GM23338 (cell line): ENCODE results near the gene GRIN3B. TPM values are rescaled to one million over a fixed set of nuclear protein-coding genes. Genes with fewer than 3 reads are reported as not detected.

Experiments used
- ATAC-seq: fragments of 200-7000 bp; cut with Tn5 transposase; 3 replicates; pipeline ENCODE4 v1.9.1; 2020
- DNase-seq: peaks from one replicate; pipeline ENCODE4 v3.0.0-alpha.2; 2015; ENCODE audit warnings: low spot score
- H2AFZ ChIP-seq: fragments of 200-600 bp; sonication (generic); 2 replicates; pipeline ENCODE4 v1.8.0; 2016; ENCODE audit warnings: antibody characterized with exemption, mild to moderate bottlenecking, moderate library complexity
- H3F3A ChIP-seq: fragments of 200-600 bp; sonication (generic); replicated peaks from 2 replicates; pipeline ENCODE4 v1.8.0; 2017; ENCODE audit warnings: antibody characterized with exemption, mixed run types, low read depth
- H3K27ac ChIP-seq: fragments of 200-600 bp; sonication (generic); 2 replicates; pipeline ENCODE4 v1.6.1; 2016; ENCODE audit warnings: low read depth
- H3K27me3 ChIP-seq: fragments of 200-600 bp; sonication (generic); 2 replicates; pipeline ENCODE4 v1.8.0; 2016; ENCODE audit warnings: mild to moderate bottlenecking, mixed run types, moderate library complexity; ENCODE audit not compliant: insufficient read depth
- H3K36me3 ChIP-seq: fragments of 200-600 bp; sonication (generic); 2 replicates; pipeline ENCODE4 v1.8.0; 2016; ENCODE audit warnings: mild to moderate bottlenecking; ENCODE audit not compliant: insufficient read depth
- H3K4me1 ChIP-seq: fragments of 200-600 bp; sonication (generic); 2 replicates; pipeline ENCODE4 v1.8.0; 2016; ENCODE audit warnings: mild to moderate bottlenecking, moderate library complexity; ENCODE audit not compliant: insufficient read depth
- H3K4me2 ChIP-seq: fragments of 200-600 bp; sonication (generic); 2 replicates; pipeline ENCODE4 v1.7.1; 2017; ENCODE audit warnings: mixed run types
- H3K4me3 ChIP-seq: fragments of 200-600 bp; sonication (generic); 2 replicates; pipeline ENCODE4 v1.6.1; 2016; ENCODE audit warnings: mixed run types
- H3K79me2 ChIP-seq: fragments of 200-600 bp; sonication (generic); replicated peaks from 2 replicates; pipeline ENCODE4 v1.8.0; 2017; ENCODE audit warnings: mild to moderate bottlenecking; ENCODE audit not compliant: insufficient read depth
- H3K9me2 ChIP-seq: fragments of 200-600 bp; sonication (generic); 2 replicates; pipeline ENCODE4 v1.8.0; 2017; ENCODE audit not compliant: insufficient read depth
- H4K20me1 ChIP-seq: fragments of 200-600 bp; sonication (generic); replicated peaks from 2 replicates; pipeline ENCODE4 v1.8.0; 2017; ENCODE audit warnings: mild to moderate bottlenecking; ENCODE audit not compliant: insufficient read depth
- H3K27ac Mint-ChIP-seq: 2 replicates; pipeline ENCODE4 v1.8.0; 2020; ENCODE audit warnings: inconsistent platforms, mild to moderate bottlenecking, moderate library complexity, mixed read lengths
- H3K27me3 Mint-ChIP-seq: 3 replicates; pipeline ENCODE4 v1.8.0; 2022; ENCODE audit warnings: low read depth, mild to moderate bottlenecking, moderate library complexity, mixed read lengths, inconsistent platforms; ENCODE audit not compliant: insufficient read depth, poor library complexity
- H3K36me3 Mint-ChIP-seq: 3 replicates; pipeline ENCODE4 v1.8.0; 2021; ENCODE audit warnings: low read depth, mild to moderate bottlenecking, inconsistent platforms, moderate library complexity, mixed read lengths
- H3K4me1 Mint-ChIP-seq: 3 replicates; pipeline ENCODE4 v1.8.0; 2020; ENCODE audit warnings: mild to moderate bottlenecking, inconsistent platforms, mixed read lengths
- H3K4me3 Mint-ChIP-seq: 3 replicates; pipeline ENCODE4 v1.8.0; 2021; ENCODE audit warnings: moderate library complexity, mild to moderate bottlenecking, inconsistent platforms, mixed read lengths
- H3K9me3 Mint-ChIP-seq: 3 replicates; pipeline ENCODE4 v1.8.0; 2020; ENCODE audit warnings: moderate library complexity, mild to moderate bottlenecking, inconsistent platforms, mixed read lengths
- CREB1 ChIP-seq: fragments of 250-450 bp; sonication (Bioruptor Pico); IDR thresholded peaks from 2 replicates; pipeline ENCODE4 v1.5.0; 2020; ENCODE audit warnings: low read depth, mild to moderate bottlenecking, moderate library complexity
- CTCF ChIP-seq, 2 experiments: fragments of 200-600 bp in 1 of 2; sonication (generic) in 1 of 2; conservative IDR thresholded peaks; 2 replicates each; pipeline versions ENCODE4 v1.5.1 to v1.6.1; 2016 to 2017; ENCODE audit warnings: antibody characterized with exemption in 2 of 2, low read depth in 2 of 2, mild to moderate bottlenecking in 2 of 2, moderate library complexity in 1 of 2
- ETS1 ChIP-seq: IDR thresholded peaks from 2 replicates; pipeline ENCODE4 v1.6.1; 2016; ENCODE audit warnings: antibody characterized with exemption
- EZH2 ChIP-seq: fragments of 200-600 bp; sonication (generic); IDR thresholded peaks from one replicate; pipeline ENCODE4 v1.8.0; 2017; ENCODE audit warnings: antibody characterized with exemption, mild to moderate bottlenecking, low read depth; ENCODE audit not compliant: unreplicated experiment
- JUNB ChIP-seq: IDR thresholded peaks from one replicate; pipeline ENCODE4 v1.6.1; 2016; ENCODE audit warnings: antibody characterized with exemption; ENCODE audit not compliant: unreplicated experiment
- NANOG ChIP-seq: IDR thresholded peaks from 2 replicates; pipeline ENCODE4 v1.6.1; 2016; ENCODE audit warnings: antibody characterized with exemption, borderline replicate concordance
- POLR2AphosphoS5 ChIP-seq: IDR thresholded peaks from 2 replicates; pipeline ENCODE4 v1.6.1; 2016; ENCODE audit warnings: antibody characterized with exemption, low read depth
- STAT1 ChIP-seq: IDR thresholded peaks from one replicate; pipeline ENCODE4 v1.6.1; 2016; ENCODE audit warnings: antibody characterized with exemption; ENCODE audit not compliant: unreplicated experiment
- ZNF331 ChIP-seq: fragments of 250-450 bp; sonication (Bioruptor Pico); IDR thresholded peaks from 2 replicates; pipeline ENCODE4 v1.5.0; 2020; ENCODE audit warnings: low read depth, mild to moderate bottlenecking, moderate library complexity
- polyA plus RNA-seq: library from polyadenylated mRNA; unstranded; fragments of >200 nt; fragmentation: Nextera tagmentation; extraction: Ambion mirVana; gene quantifications from 2 replicates; pipeline ENCODE4 v1.2.1, GENCODE V29; 2016
- total RNA-seq: library from RNA; depleted of rRNA; stranded (reverse); fragments of >200 nt; shearing (Covaris generic); gene quantifications from 2 replicates; pipeline ENCODE4 v1.2.3, GENCODE V29; 2014
- TF ChIP-seq, protein P1 (sequence below): fragments of 250-450 bp; sonication (Bioruptor Pico); IDR thresholded peaks from 2 replicates; pipeline ENCODE4 v1.5.0; 2020; ENCODE audit warnings: mild to moderate bottlenecking, moderate library complexity

The GRIN3B gene
- total and polyA plus RNA-seq, 2 experiments from 2014 or later, result 0.11 to 2.8 TPM

- H3K36me3 Mint-ChIP-seq, result peaks cover 8% of the 10 kb centered on the region
- Histone ChIP-seq H3K79me2 (peaks cover 4% of the 10 kb centered on the region; the same call in 1 of the 2 replicates), H3K27me3 (no peaks in the 10 kb centered on the region), H3K36me3 (no peaks in the 10 kb centered on the region), H3K4me2 (no peak overlapping the region), H3F3A (peaks cover 10% of the 10 kb centered on the region; the same call in 1 of the 2 replicates), H3K4me1 (no peaks in the 10 kb centered on the region), H3K9me2 (no peaks in the 10 kb centered on the region), H3K4me3 (no peak overlapping the region), H4K20me1 (0 out of 2 replicates have a peak, but pooled peaks cover 14% of the 10 kb centered on the region), H2AFZ (no peak overlapping the region), H3K27ac (no peak overlapping the region)
- H3K4me1 Mint-ChIP-seq, result no peaks in the 10 kb centered on the region
- peaks cover 5% of the 10 kb centered on the region; the same call in 1 of the 3 replicates for H3K9me3 Mint-ChIP-seq
- DNase-seq (no peak), ATAC-seq (no peak; the same call in 2 of the 3 replicates)
- TF ChIP-seq CTCF (conservative IDR thresholded peaks at IDR 0.05; ENCODE audit: low read depth in 2 of 2), result no peak
- no peak for TF ChIP-seq NANOG
- TF ChIP-seq ZNF331 (CRISPR knock-in tag), result no peak
- no peak for TF ChIP-seq CREB1 (CRISPR knock-in tag)
- TF ChIP-seq EZH2, result no peak
- no peak for TF ChIP-seq POLR2AphosphoS5
- no peak for TF ChIP-seq STAT1
- TF ChIP-seq, protein P1, sequence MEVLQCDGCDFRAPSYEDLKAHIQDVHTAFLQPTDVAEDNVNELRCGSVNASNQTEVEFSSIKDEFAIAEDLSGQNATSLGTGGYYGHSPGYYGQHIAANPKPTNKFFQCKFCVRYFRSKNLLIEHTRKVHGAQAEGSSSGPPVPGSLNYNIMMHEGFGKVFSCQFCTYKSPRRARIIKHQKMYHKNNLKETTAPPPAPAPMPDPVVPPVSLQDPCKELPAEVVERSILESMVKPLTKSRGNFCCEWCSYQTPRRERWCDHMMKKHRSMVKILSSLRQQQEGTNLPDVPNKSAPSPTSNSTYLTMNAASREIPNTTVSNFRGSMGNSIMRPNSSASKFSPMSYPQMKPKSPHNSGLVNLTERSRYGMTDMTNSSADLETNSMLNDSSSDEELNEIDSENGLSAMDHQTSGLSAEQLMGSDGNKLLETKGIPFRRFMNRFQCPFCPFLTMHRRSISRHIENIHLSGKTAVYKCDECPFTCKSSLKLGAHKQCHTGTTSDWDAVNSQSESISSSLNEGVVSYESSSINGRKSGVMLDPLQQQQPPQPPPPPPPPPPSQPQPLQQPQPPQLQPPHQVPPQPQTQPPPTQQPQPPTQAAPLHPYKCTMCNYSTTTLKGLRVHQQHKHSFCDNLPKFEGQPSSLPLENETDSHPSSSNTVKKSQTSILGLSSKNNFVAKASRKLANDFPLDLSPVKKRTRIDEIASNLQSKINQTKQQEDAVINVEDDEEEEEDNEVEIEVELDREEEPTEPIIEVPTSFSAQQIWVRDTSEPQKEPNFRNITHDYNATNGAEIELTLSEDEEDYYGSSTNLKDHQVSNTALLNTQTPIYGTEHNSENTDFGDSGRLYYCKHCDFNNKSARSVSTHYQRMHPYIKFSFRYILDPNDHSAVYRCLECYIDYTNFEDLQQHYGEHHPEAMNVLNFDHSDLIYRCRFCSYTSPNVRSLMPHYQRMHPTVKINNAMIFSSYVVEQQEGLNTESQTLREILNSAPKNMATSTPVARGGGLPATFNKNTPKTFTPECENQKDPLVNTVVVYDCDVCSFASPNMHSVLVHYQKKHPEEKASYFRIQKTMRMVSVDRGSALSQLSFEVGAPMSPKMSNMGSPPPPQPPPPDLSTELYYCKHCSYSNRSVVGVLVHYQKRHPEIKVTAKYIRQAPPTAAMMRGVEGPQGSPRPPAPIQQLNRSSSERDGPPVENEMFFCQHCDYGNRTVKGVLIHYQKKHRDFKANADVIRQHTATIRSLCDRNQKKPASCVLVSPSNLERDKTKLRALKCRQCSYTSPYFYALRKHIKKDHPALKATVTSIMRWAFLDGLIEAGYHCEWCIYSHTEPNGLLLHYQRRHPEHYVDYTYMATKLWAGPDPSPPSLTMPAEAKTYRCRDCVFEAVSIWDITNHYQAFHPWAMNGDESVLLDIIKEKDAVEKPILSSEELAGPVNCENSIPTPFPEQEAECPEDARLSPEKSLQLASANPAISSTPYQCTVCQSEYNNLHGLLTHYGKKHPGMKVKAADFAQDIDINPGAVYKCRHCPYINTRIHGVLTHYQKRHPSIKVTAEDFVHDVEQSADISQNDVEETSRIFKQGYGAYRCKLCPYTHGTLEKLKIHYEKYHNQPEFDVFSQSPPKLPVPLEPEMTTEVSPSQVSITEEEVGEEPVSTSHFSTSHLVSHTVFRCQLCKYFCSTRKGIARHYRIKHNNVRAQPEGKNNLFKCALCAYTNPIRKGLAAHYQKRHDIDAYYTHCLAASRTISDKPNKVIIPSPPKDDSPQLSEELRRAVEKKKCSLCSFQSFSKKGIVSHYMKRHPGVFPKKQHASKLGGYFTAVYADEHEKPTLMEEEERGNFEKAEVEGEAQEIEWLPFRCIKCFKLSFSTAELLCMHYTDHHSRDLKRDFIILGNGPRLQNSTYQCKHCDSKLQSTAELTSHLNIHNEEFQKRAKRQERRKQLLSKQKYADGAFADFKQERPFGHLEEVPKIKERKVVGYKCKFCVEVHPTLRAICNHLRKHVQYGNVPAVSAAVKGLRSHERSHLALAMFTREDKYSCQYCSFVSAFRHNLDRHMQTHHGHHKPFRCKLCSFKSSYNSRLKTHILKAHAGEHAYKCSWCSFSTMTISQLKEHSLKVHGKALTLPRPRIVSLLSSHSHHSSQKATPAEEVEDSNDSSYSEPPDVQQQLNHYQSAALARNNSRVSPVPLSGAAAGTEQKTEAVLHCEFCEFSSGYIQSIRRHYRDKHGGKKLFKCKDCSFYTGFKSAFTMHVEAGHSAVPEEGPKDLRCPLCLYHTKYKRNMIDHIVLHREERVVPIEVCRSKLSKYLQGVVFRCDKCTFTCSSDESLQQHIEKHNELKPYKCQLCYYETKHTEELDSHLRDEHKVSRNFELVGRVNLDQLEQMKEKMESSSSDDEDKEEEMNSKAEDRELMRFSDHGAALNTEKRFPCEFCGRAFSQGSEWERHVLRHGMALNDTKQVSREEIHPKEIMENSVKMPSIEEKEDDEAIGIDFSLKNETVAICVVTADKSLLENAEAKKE, result no peak
- TF ChIP-seq JUNB, result no peak
- TF ChIP-seq ETS1, result no peak
- no peak overlapping the region for H3K27ac Mint-ChIP-seq
- no peak overlapping the region for H3K4me3 Mint-ChIP-seq
- peaks cover 22% of the 10 kb centered on the region for H3K27me3 Mint-ChIP-seq
Observed at GRCh38 chr19:1008268-1009040, 8.2 kb downstream of the GRIN3B start.
